DOHH2 (cell line): Measurements from ENCODE around the gene PCDHGA7.
A peak's percentile ranks its signal among the peaks of the same experiment; 100 is the strongest.
"Not testable (repeated sequence)": the region's sequence is repeated elsewhere in the genome, so short reads cannot be mapped to it uniquely, and the experiment has no call there.

Experiments
- H3F3A ChIP-seq: fragments of 200-600 bp; sonication (generic), shearing (Covaris generic); 2 replicates; pipeline ENCODE4 v1.6.0; 2016; ENCODE audit warnings: antibody characterized with exemption, mild to moderate bottlenecking; ENCODE audit not compliant: control insufficient read depth, insufficient read depth
- H3K27ac ChIP-seq: fragments of 200-600 bp; sonication (generic); 2 replicates; pipeline ENCODE4 v1.5.1; 2014; ENCODE audit warnings: low read depth, mild to moderate bottlenecking, low read length, moderate library complexity
- H3K27me3 ChIP-seq: fragments of 200-600 bp; sonication (generic); 2 replicates; pipeline ENCODE4 v1.6.1; 2014; ENCODE audit warnings: mild to moderate bottlenecking, low read length, mixed read lengths; ENCODE audit not compliant: control insufficient read depth
- H3K36me3 ChIP-seq: fragments of 200-600 bp; sonication (generic); 2 replicates; pipeline ENCODE4 v1.6.1; 2014; ENCODE audit warnings: mild to moderate bottlenecking, low read length, moderate library complexity, mixed read lengths; ENCODE audit not compliant: control insufficient read depth
- H3K4me1 ChIP-seq: fragments of 200-600 bp; sonication (generic); 2 replicates; pipeline ENCODE4 v1.6.1; 2014; ENCODE audit warnings: mild to moderate bottlenecking, low read length, mixed read lengths; ENCODE audit not compliant: control insufficient read depth
- H3K4me2 ChIP-seq: fragments of 200-600 bp; sonication (generic); 2 replicates; pipeline ENCODE4 v1.6.0; 2014; ENCODE audit warnings: mild to moderate bottlenecking, low read length, moderate library complexity
- H3K4me3 ChIP-seq: fragments of 200-600 bp; sonication (generic); 2 replicates; pipeline ENCODE4 v1.5.1; 2014; ENCODE audit warnings: mild to moderate bottlenecking, low read length, mixed read lengths
- H3K79me2 ChIP-seq: fragments of 200-600 bp; sonication (generic); 2 replicates; pipeline ENCODE4 v1.6.1; 2014; ENCODE audit warnings: mild to moderate bottlenecking, low read length, mixed read lengths; ENCODE audit not compliant: control insufficient read depth
- H3K9me2 ChIP-seq: fragments of 200-600 bp; sonication (generic); replicated peaks from 2 replicates; pipeline ENCODE4 v1.6.1; 2014; ENCODE audit warnings: mild to moderate bottlenecking, low read length, mixed read lengths; ENCODE audit not compliant: control insufficient read depth
- H3K9me3 ChIP-seq: fragments of 200-600 bp; sonication (generic); 2 replicates; pipeline ENCODE4 v1.6.1; 2014; ENCODE audit warnings: antibody characterized with exemption, low read length, mixed read lengths; ENCODE audit not compliant: control insufficient read depth, insufficient read depth
- H4K20me1 ChIP-seq: fragments of 200-600 bp; sonication (generic); 2 replicates; pipeline ENCODE4 v1.6.0; 2014; ENCODE audit warnings: low read depth, mild to moderate bottlenecking, antibody characterized with exemption, low read length, moderate library complexity; ENCODE audit not compliant: control insufficient read depth, insufficient read depth
- CTCF ChIP-seq: fragments of 200-600 bp; sonication (generic); IDR thresholded peaks from one replicate; pipeline ENCODE4 v1.5.1; 2014; ENCODE audit warnings: antibody characterized with exemption, mild to moderate bottlenecking, low read depth, low read length; ENCODE audit not compliant: poor library complexity, severe bottlenecking
- EZH2phosphoT487 ChIP-seq: fragments of 200-600 bp; sonication (generic); IDR thresholded peaks from 2 replicates; pipeline ENCODE4 v1.6.1; 2017; ENCODE audit warnings: borderline replicate concordance, mild to moderate bottlenecking, antibody characterized with exemption, low read length, moderate library complexity, mixed read lengths

The PCDHGA7 gene

GRCh38 chr5:141431286-141431685, 48.7 kb downstream of the PCDHGA7 start:
- TF ChIP-seq CTCF (no peak), EZH2phosphoT487 (no peak)
- Histone ChIP-seq H3K27me3 (no peaks in the 10 kb centered on the region), H3K9me2 (no peaks in the 10 kb centered on the region), H3F3A (0 out of 2 replicates have a peak, but pooled peaks cover 6% of the 10 kb centered on the region), H3K9me3 (peaks cover 18% of the 10 kb centered on the region), H3K4me1 (0 out of 2 replicates have a peak, but pooled peaks cover 3% of the 10 kb centered on the region), H3K4me3 (peak overlapping the region; percentile 69), H3K27ac (no peak overlapping the region), H4K20me1 (no peaks in the 10 kb centered on the region), H3K36me3 (peaks cover 24% of the 10 kb centered on the region), H3K4me2 (peak overlapping the region; percentile 60), H3K79me2 (no peaks in the 10 kb centered on the region)

GRCh38 chr5:141432308-141432707, 49.8 kb downstream of the PCDHGA7 start:
- H3K27me3 ChIP-seq, H3K4me3 ChIP-seq, H3K4me1 ChIP-seq, H4K20me1 ChIP-seq, H3F3A ChIP-seq, H3K79me2 ChIP-seq, H3K4me2 ChIP-seq, H3K27ac ChIP-seq, H3K9me2 ChIP-seq: not testable (repeated sequence)
- Histone ChIP-seq H3K9me3 (peaks cover 18% of the 10 kb centered on the region), H3K36me3 (peaks cover 23% of the 10 kb centered on the region)

GRCh38 chr5:141432726-141433125, 50.2 kb downstream of the PCDHGA7 start:
- not testable (repeated sequence) for H3K27ac ChIP-seq, H3K27me3 ChIP-seq, H3K9me2 ChIP-seq, H3K4me3 ChIP-seq, H4K20me1 ChIP-seq, H3K79me2 ChIP-seq, H3F3A ChIP-seq, H3K4me2 ChIP-seq, H3K4me1 ChIP-seq
- Histone ChIP-seq H3K36me3 (peaks cover 18% of the 10 kb centered on the region), H3K9me3 (peaks cover 14% of the 10 kb centered on the region)

GRCh38 chr5:141434006-141434405, 51.5 kb downstream of the PCDHGA7 start:
- no peak overlapping the region for H3K4me2 ChIP-seq
- no peak overlapping the region for H3K4me3 ChIP-seq
- H3F3A ChIP-seq = 0 out of 2 replicates have a peak, but pooled peaks cover 6% of the 10 kb centered on the region
- no peaks in the 10 kb centered on the region for H3K27me3 ChIP-seq
- no peaks in the 10 kb centered on the region for H4K20me1 ChIP-seq
- H3K4me1 ChIP-seq = 0 out of 2 replicates have a peak, but pooled peaks cover 3% of the 10 kb centered on the region
- H3K9me2 ChIP-seq = no peaks in the 10 kb centered on the region
- H3K36me3 ChIP-seq = peaks cover 15% of the 10 kb centered on the region
- no peaks in the 10 kb centered on the region for H3K79me2 ChIP-seq
- no peak overlapping the region for H3K27ac ChIP-seq
- no peak for TF ChIP-seq CTCF
- TF ChIP-seq EZH2phosphoT487 = no peak
- H3K9me3 ChIP-seq = peaks cover 14% of the 10 kb centered on the region
